ENCODE results near the gene CACNA1A.

The CACNA1A gene

GRCh38 chr19:13400296-13400695 is 106.0 kb downstream of the CACNA1A start:
- TF ChIP-seq POLR2AphosphoS5 (IDR thresholded peaks at IDR 0.05; ENCODE audit: low read depth) = no peak
- TF ChIP-seq, protein P1, sequence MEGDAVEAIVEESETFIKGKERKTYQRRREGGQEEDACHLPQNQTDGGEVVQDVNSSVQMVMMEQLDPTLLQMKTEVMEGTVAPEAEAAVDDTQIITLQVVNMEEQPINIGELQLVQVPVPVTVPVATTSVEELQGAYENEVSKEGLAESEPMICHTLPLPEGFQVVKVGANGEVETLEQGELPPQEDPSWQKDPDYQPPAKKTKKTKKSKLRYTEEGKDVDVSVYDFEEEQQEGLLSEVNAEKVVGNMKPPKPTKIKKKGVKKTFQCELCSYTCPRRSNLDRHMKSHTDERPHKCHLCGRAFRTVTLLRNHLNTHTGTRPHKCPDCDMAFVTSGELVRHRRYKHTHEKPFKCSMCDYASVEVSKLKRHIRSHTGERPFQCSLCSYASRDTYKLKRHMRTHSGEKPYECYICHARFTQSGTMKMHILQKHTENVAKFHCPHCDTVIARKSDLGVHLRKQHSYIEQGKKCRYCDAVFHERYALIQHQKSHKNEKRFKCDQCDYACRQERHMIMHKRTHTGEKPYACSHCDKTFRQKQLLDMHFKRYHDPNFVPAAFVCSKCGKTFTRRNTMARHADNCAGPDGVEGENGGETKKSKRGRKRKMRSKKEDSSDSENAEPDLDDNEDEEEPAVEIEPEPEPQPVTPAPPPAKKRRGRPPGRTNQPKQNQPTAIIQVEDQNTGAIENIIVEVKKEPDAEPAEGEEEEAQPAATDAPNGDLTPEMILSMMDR (IDR thresholded peaks at IDR 0.05; ENCODE audit: insufficient read depth, low read length) = no peak
- TF ChIP-seq GABPA (IDR thresholded peaks at IDR 0.05; ENCODE audit: low read depth) = no peak
- no peak for TF ChIP-seq SPI1 (IDR thresholded peaks at IDR 0.05; ENCODE audit: borderline replicate concordance, low read depth)
- Histone ChIP-seq H3K27ac (replicated peaks) (no peak overlapping the region), H3K4me3 (replicated peaks; ENCODE audit: insufficient read depth, low read length) (no peak overlapping the region), H3K27me3 (ENCODE audit: insufficient read depth, poor library complexity, severe bottlenecking) (no peaks in the 10 kb centered on the region)
- DNase-seq (ENCODE audit: low read depth in 1 of 2, low spot score in 1 of 2) = no peak

- DNase-seq (ENCODE audit: low read depth in 1 of 2, low spot score in 1 of 2) = no peak
- H3K27ac ChIP-seq (replicated peaks) = no peak overlapping the region
- H3K4me3 ChIP-seq (replicated peaks; ENCODE audit: insufficient read depth, low read length) = no peak overlapping the region
- no peaks in the 10 kb centered on the region for H3K27me3 ChIP-seq (ENCODE audit: insufficient read depth, poor library complexity, severe bottlenecking)
- TF ChIP-seq, protein P2, sequence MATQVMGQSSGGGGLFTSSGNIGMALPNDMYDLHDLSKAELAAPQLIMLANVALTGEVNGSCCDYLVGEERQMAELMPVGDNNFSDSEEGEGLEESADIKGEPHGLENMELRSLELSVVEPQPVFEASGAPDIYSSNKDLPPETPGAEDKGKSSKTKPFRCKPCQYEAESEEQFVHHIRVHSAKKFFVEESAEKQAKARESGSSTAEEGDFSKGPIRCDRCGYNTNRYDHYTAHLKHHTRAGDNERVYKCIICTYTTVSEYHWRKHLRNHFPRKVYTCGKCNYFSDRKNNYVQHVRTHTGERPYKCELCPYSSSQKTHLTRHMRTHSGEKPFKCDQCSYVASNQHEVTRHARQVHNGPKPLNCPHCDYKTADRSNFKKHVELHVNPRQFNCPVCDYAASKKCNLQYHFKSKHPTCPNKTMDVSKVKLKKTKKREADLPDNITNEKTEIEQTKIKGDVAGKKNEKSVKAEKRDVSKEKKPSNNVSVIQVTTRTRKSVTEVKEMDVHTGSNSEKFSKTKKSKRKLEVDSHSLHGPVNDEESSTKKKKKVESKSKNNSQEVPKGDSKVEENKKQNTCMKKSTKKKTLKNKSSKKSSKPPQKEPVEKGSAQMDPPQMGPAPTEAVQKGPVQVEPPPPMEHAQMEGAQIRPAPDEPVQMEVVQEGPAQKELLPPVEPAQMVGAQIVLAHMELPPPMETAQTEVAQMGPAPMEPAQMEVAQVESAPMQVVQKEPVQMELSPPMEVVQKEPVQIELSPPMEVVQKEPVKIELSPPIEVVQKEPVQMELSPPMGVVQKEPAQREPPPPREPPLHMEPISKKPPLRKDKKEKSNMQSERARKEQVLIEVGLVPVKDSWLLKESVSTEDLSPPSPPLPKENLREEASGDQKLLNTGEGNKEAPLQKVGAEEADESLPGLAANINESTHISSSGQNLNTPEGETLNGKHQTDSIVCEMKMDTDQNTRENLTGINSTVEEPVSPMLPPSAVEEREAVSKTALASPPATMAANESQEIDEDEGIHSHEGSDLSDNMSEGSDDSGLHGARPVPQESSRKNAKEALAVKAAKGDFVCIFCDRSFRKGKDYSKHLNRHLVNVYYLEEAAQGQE (IDR thresholded peaks at IDR 0.05; ENCODE audit: insufficient replicate concordance, low read depth) = no peak
- TF ChIP-seq SPI1 (IDR thresholded peaks at IDR 0.05; ENCODE audit: borderline replicate concordance, low read depth) = no peak
- no peak for TF ChIP-seq POLR2AphosphoS5 (IDR thresholded peaks at IDR 0.05; ENCODE audit: low read depth)
- no peak for TF ChIP-seq GABPA (IDR thresholded peaks at IDR 0.05; ENCODE audit: low read depth)
- TF ChIP-seq, protein P1 (IDR thresholded peaks at IDR 0.05; ENCODE audit: insufficient read depth, low read length) = no peak
Observed at GRCh38 chr19:13399746-13400145, 106.5 kb downstream of the CACNA1A start.

DNA sequence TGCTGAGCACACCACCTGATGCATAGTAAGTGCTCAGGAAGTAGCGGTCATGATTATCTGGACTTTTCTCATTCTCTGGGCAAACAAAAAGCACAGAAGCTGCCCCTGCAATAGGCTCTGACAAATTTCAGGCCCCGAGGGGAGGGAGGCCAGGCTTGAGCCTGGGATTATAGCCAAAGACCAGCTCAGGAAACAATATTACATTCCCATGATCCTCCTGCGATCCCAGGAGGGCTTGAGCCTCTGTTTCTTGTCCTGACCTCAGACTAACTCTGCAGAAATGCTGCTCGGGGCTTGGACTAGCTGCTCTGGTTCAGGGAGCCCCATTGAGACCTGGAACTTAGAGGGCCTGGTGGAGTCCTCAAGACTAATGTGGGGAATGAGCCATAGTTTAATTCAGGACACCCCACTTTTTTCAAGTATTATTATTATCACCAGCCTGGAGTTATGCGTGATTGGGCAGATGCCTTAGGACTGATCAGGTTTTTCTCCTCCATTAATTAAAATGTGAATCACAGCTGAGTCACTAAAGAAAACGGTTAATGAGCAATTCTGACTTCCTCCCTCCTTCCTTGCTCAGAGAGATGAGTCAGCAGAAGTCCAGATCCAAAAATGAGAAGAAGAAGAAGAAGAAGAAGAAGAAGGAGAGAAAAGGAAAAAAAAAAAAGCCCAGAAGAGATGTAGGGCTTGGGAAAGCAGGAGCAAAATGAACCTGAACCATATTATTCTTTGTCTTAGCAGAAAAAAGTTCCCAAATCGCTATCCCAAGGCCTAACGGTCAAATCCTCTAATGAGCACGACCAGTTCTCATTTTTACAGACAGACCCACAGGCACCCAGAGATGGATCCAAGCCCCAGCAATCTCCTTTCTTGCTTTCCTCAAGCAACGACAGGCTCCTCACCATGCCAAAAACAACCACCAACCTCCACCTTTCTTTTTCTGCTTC is 107.2 kb downstream of the CACNA1A start:
- TF ChIP-seq SPI1 (IDR thresholded peaks at IDR 0.05; ENCODE audit: borderline replicate concordance, low read depth) = no peak
- TF ChIP-seq, protein P1 (IDR thresholded peaks at IDR 0.05; ENCODE audit: insufficient read depth, low read length) = no peak
- TF ChIP-seq GABPA (IDR thresholded peaks at IDR 0.05; ENCODE audit: low read depth) = no peak
- TF ChIP-seq POLR2AphosphoS5 (IDR thresholded peaks at IDR 0.05; ENCODE audit: low read depth) = no peak
- TF ChIP-seq, protein P2 (IDR thresholded peaks at IDR 0.05; ENCODE audit: insufficient replicate concordance, low read depth) = no peak
- Histone ChIP-seq H3K27me3 (ENCODE audit: insufficient read depth, poor library complexity, severe bottlenecking) (no peaks in the 10 kb centered on the region), H3K4me3 (replicated peaks; ENCODE audit: insufficient read depth, low read length) (no peak overlapping the region), H3K27ac (replicated peaks) (no peak overlapping the region)
- no peak for DNase-seq (ENCODE audit: low read depth in 1 of 2, low spot score in 1 of 2)
